MM.1S (cell line): ENCODE measurements around the gene FAM118B.
"Not testable (repeated sequence)": the region's sequence is repeated elsewhere in the genome, so short reads cannot be mapped to it uniquely, and the experiment has no call there.

ENCODE experiments used
- DNase-seq: peaks from one replicate; pipeline ENCODE4 v3.0.0-alpha.2; 2015
- H2AFZ ChIP-seq: fragments of 300-600 bp; sonication (generic); 2 replicates; pipeline ENCODE4 v1.6.0; 2016; ENCODE audit warnings: antibody characterized with exemption, low read length
- H3F3A ChIP-seq: fragments of 300-600 bp; sonication (generic); 2 replicates; pipeline ENCODE4 v1.6.1; 2016; ENCODE audit warnings: mild to moderate bottlenecking, antibody characterized with exemption, low read length, moderate library complexity, mixed read lengths; ENCODE audit not compliant: insufficient read depth
- H3K27ac ChIP-seq: fragments of 300-600 bp; sonication (generic); 2 replicates; pipeline ENCODE4 v1.5.1; 2016; ENCODE audit warnings: mild to moderate bottlenecking, low read length
- H3K27me3 ChIP-seq: fragments of 300-600 bp; sonication (generic); replicated peaks from 2 replicates; pipeline ENCODE4 v1.6.0; 2016; ENCODE audit warnings: low read length; ENCODE audit not compliant: insufficient read depth
- H3K36me3 ChIP-seq: fragments of 300-600 bp; sonication (generic); replicated peaks from 2 replicates; pipeline ENCODE4 v1.6.1; 2016; ENCODE audit warnings: mild to moderate bottlenecking, low read length, mixed read lengths; ENCODE audit not compliant: insufficient read depth
- H3K4me1 ChIP-seq: fragments of 300-600 bp; sonication (generic); 2 replicates; pipeline ENCODE4 v1.6.1; 2016; ENCODE audit warnings: low read length, mixed read lengths
- H3K4me2 ChIP-seq: fragments of 300-600 bp; sonication (generic); 2 replicates; pipeline ENCODE4 v1.6.0; 2016; ENCODE audit warnings: low read depth, low read length
- H3K4me3 ChIP-seq: fragments of 300-600 bp; sonication (generic); 2 replicates; pipeline ENCODE4 v1.5.1; 2016; ENCODE audit warnings: low read length, mixed read lengths
- H3K79me2 ChIP-seq: fragments of 300-600 bp; sonication (generic); 2 replicates; pipeline ENCODE4 v1.6.1; 2016; ENCODE audit warnings: mixed run types, low read length, mixed read lengths
- H3K9ac ChIP-seq: fragments of 300-600 bp; sonication (generic); 2 replicates; pipeline ENCODE4 v1.6.1; 2016; ENCODE audit warnings: low read length, mixed read lengths
- H3K9me2 ChIP-seq: fragments of 300-600 bp; sonication (generic); replicated peaks from 2 replicates; pipeline ENCODE4 v1.6.1; 2016; ENCODE audit warnings: mild to moderate bottlenecking, low read length, mixed read lengths; ENCODE audit not compliant: insufficient read depth
- H3K9me3 ChIP-seq: fragments of 300-600 bp; sonication (generic); replicated peaks from 2 replicates; pipeline ENCODE4 v1.6.1; 2016; ENCODE audit warnings: mild to moderate bottlenecking, low read length, mixed read lengths; ENCODE audit not compliant: insufficient read depth
- H4K20me1 ChIP-seq: fragments of 300-600 bp; sonication (generic); 2 replicates; pipeline ENCODE4 v1.6.1; 2016; ENCODE audit warnings: mild to moderate bottlenecking, low read length, moderate library complexity, mixed read lengths; ENCODE audit not compliant: insufficient read depth
- EZH2 ChIP-seq: fragments of 300-600 bp; sonication (generic); optimal IDR thresholded peaks from 2 replicates; pipeline ENCODE3; 2017; ENCODE audit warnings: low read depth, mild to moderate bottlenecking, antibody characterized with exemption, low read length, mixed read lengths
- EZH2phosphoT487 ChIP-seq: fragments of 300-600 bp; sonication (generic); IDR thresholded peaks from 2 replicates; pipeline ENCODE4 v1.6.1; 2018; ENCODE audit warnings: antibody characterized with exemption, low read length
- TF ChIP-seq, protein P1 (sequence below): fragments of 300-600 bp; sonication (generic); IDR thresholded peaks from 2 replicates; pipeline ENCODE4 v1.5.1; 2016; ENCODE audit warnings: antibody characterized with exemption, low read length, mixed read lengths

FAM118B gene

DNA sequence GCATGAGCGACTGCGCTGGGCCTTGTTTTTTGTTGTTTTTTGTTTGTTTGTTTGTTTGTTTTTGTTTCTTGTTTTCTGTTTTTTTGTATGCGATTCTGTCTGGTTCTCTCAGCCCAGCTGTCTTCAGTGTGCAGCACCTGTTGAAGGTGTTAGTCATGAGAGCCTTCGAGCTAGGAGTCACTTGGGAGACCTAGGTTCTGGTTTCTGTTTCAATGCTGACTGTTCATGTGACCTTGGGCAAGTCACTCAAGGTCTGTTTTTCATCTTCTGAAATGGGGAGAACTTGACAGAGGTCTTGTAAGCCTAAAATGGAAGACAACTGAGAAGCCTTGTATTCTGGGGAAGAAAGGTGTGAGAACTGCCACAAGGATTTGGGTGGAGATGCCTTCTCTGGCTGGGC is 94.1 kb downstream of the FAM118B start:
- no peak overlapping the region; the same call in 1 of the 2 replicates for H3K4me3 ChIP-seq
- no peaks in the 10 kb centered on the region for H3K27me3 ChIP-seq
- TF ChIP-seq EZH2 (no peak), EZH2phosphoT487 (no peak)
- TF ChIP-seq, protein P1, sequence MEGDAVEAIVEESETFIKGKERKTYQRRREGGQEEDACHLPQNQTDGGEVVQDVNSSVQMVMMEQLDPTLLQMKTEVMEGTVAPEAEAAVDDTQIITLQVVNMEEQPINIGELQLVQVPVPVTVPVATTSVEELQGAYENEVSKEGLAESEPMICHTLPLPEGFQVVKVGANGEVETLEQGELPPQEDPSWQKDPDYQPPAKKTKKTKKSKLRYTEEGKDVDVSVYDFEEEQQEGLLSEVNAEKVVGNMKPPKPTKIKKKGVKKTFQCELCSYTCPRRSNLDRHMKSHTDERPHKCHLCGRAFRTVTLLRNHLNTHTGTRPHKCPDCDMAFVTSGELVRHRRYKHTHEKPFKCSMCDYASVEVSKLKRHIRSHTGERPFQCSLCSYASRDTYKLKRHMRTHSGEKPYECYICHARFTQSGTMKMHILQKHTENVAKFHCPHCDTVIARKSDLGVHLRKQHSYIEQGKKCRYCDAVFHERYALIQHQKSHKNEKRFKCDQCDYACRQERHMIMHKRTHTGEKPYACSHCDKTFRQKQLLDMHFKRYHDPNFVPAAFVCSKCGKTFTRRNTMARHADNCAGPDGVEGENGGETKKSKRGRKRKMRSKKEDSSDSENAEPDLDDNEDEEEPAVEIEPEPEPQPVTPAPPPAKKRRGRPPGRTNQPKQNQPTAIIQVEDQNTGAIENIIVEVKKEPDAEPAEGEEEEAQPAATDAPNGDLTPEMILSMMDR: no peak
- H3F3A ChIP-seq: peaks cover 50% of the 10 kb centered on the region
- H3K4me2 ChIP-seq: peak overlapping the region; percentile 29; the same call in 1 of the 2 replicates
- H3K79me2 ChIP-seq: peaks cover 57% of the 10 kb centered on the region
- no peaks in the 10 kb centered on the region for H3K9me3 ChIP-seq
- no peaks in the 10 kb centered on the region for H3K9me2 ChIP-seq
- H3K27ac ChIP-seq: peak overlapping the region; percentile 87
- H2AFZ ChIP-seq: no peak overlapping the region
- no peaks in the 10 kb centered on the region for H4K20me1 ChIP-seq
- H3K9ac ChIP-seq: peak overlapping the region; percentile 34; the same call in 1 of the 2 replicates
- peak; percentile 97 for DNase-seq
- H3K4me1 ChIP-seq: peaks cover 33% of the 10 kb centered on the region
- 0 out of 2 replicates have a peak, but pooled peaks cover 3% of the 10 kb centered on the region for H3K36me3 ChIP-seq

DNA sequence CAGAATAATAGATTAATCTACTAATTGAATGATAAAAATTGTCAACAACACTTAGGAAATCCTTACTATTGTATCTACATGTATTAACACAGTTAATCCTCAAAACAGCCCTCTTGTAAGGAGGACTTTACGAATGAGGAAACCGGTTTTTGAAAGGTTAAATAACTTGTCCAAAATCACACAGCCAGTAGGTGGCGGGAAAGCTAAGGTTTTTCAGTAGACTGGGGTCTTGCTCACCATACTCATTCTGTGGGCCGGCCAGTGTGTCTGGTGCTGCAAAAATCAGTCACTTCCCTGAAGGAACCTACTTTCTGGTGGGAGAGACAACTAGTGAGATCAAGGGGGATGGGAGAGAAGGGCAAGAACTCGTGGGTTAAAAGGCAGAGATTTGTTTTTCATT is 96.1 kb downstream of the FAM118B start:
- H3K27ac ChIP-seq: peak overlapping the region; percentile 11; the same call in 1 of the 2 replicates
- peak; percentile 42 for DNase-seq
- peaks cover 69% of the 10 kb centered on the region for H3F3A ChIP-seq
- no peaks in the 10 kb centered on the region for H4K20me1 ChIP-seq
- peaks cover 63% of the 10 kb centered on the region for H3K79me2 ChIP-seq
- no peaks in the 10 kb centered on the region for H3K9me2 ChIP-seq
- 0 out of 2 replicates have a peak, but pooled peaks cover 3% of the 10 kb centered on the region for H3K36me3 ChIP-seq
- H3K4me3 ChIP-seq: no peak overlapping the region
- no peak overlapping the region for H2AFZ ChIP-seq
- no peaks in the 10 kb centered on the region for H3K27me3 ChIP-seq
- TF ChIP-seq, protein P1: peak; percentile 29; the same call in 1 of the 2 replicates
- no peak for TF ChIP-seq EZH2phosphoT487
- TF ChIP-seq EZH2: no peak
- H3K4me1 ChIP-seq: peaks cover 50% of the 10 kb centered on the region
- H3K9ac ChIP-seq: no peak overlapping the region
- H3K4me2 ChIP-seq: 0 out of 2 replicates have a peak overlapping the region, but pooled peaks have one; percentile 8
- no peaks in the 10 kb centered on the region for H3K9me3 ChIP-seq

DNA sequence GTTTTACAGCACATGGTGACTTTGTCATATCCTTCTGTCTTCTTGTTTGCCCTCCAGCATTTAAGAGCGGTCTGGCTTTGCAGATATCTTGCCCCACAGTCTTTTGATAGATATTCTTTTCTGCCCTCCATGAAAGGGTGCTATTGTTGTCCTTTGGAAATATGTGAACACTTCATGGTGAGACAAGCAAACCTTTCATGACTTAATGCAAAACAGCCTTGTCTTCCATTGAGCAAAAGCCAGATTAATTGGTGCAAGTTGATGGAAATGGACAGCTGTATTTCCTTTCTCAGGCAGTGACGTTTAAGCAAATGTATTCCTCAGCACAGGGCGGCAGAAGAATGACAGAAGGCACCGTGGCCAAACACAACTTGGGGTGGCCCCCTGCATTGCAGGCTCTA is 96.7 kb downstream of the FAM118B start:
- TF ChIP-seq EZH2: no peak
- TF ChIP-seq EZH2phosphoT487: no peak
- TF ChIP-seq, protein P1: no peak
- Histone ChIP-seq H3K36me3 (0 out of 2 replicates have a peak, but pooled peaks cover 3% of the 10 kb centered on the region), H3K79me2 (peaks cover 63% of the 10 kb centered on the region), H3K27ac (peak overlapping the region; percentile 11; the same call in 1 of the 2 replicates), H3K4me3 (no peak overlapping the region), H3K9me3 (no peaks in the 10 kb centered on the region), H4K20me1 (no peaks in the 10 kb centered on the region), H3K4me2 (0 out of 2 replicates have a peak overlapping the region, but pooled peaks have one; percentile 8), H3K27me3 (no peaks in the 10 kb centered on the region), H2AFZ (no peak overlapping the region), H3K9me2 (no peaks in the 10 kb centered on the region), H3K9ac (no peak overlapping the region), H3K4me1 (peaks cover 55% of the 10 kb centered on the region), H3F3A (peaks cover 74% of the 10 kb centered on the region)
- no peak for DNase-seq

DNA sequence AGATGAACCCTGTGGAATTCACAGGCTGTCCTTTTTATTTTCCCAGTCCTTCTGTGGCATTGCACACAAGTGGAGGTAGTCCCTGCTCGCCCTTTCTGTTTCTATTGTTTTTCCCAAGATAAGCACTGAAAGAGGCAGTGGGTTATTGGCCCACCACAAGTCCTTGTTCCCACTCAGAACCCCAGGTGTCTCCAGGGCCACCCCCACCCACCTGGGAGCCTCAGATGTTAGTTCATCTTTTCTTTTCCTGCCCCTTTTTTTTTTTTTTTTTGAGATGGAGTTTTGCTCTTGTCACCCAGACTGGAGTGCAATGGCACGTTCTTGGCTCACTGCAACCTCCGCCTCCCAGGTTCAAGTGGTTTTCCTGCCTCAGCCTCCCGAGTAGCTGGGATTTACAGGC is 97.2 kb downstream of the FAM118B start:
- H3K9me2 ChIP-seq, H3K9ac ChIP-seq, H3K9me3 ChIP-seq, H3K4me2 ChIP-seq, H4K20me1 ChIP-seq, DNase-seq, H2AFZ ChIP-seq, H3K27ac ChIP-seq, H3K4me3 ChIP-seq, H3K27me3 ChIP-seq, H3K36me3 ChIP-seq: not testable (repeated sequence)
- Histone ChIP-seq H3K79me2 (peaks cover 63% of the 10 kb centered on the region), H3F3A (peaks cover 74% of the 10 kb centered on the region), H3K4me1 (peaks cover 60% of the 10 kb centered on the region)
